Breast epithelium (tissue), 4 donors: ENCODE data around the gene CST8. TPM values are rescaled to one million over a fixed set of nuclear protein-coding genes. Genes with fewer than 3 reads are reported as not detected.

Source experiments
- DNase-seq, 2 donors: peaks; one replicate each; pipeline ENCODE4 v3.0.0-alpha.2; 2019; ENCODE audit warnings: low spot score in 2 of 2
- H3K27ac ChIP-seq, 2 donors: fragments of 200-600 bp; sonication (generic) in 1 of 2; one replicate each; pipeline ENCODE4 v1.5.1; 2016 to 2019; ENCODE audit warnings: mild to moderate bottlenecking in 1 of 2
- H3K27me3 ChIP-seq, 2 donors: fragments of 200-600 bp; sonication (generic) in 1 of 2; one replicate each; pipeline versions ENCODE4 v1.5.1 to v1.6.0; 2017 to 2019; ENCODE audit warnings: control low read depth in 1 of 2, mild to moderate bottlenecking in 1 of 2
- H3K36me3 ChIP-seq: fragments of 200-600 bp; one replicate; pipeline ENCODE4 v1.5.1; 2019
- H3K4me1 ChIP-seq, 2 donors: fragments of 200-600 bp; sonication (generic); one replicate each; pipeline ENCODE4 v1.5.1; 2016 to 2019; ENCODE audit warnings: control low read depth in 1 of 2
- H3K4me3 ChIP-seq, 3 donors: fragments of 200-600 bp; sonication (generic); 1 replicate in 2 of 3; 2 replicates in 1 of 3; pipeline ENCODE4 v1.5.1; 2016 to 2019; ENCODE audit warnings: mild to moderate bottlenecking in 3 of 3, moderate library complexity in 2 of 3
- H3K9me3 ChIP-seq, 2 donors: fragments of 200-600 bp; sonication (generic) in 1 of 2; one replicate each; pipeline ENCODE4 v1.5.1; 2016 to 2019; ENCODE audit warnings: control low read depth in 1 of 2
- CTCF ChIP-seq, 3 donors: fragments of 450-650 bp; IDR thresholded peaks; one replicate each; pipeline ENCODE4 v1.5.1; 2016 to 2017; ENCODE audit warnings: antibody characterized with exemption in 3 of 3, mild to moderate bottlenecking in 3 of 3, moderate library complexity in 3 of 3
- POLR2A ChIP-seq: fragments of 450-650 bp; IDR thresholded peaks from one replicate; pipeline ENCODE4 v1.6.1; 2016; ENCODE audit warnings: antibody characterized with exemption, mild to moderate bottlenecking, moderate library complexity
- POLR2AphosphoS5 ChIP-seq, 3 donors: sonication (generic); formaldehyde crosslinking; IDR thresholded peaks; one replicate each; pipeline ENCODE4 v1.6.1; 2017; ENCODE audit warnings: antibody characterized with exemption in 3 of 3
- intact Hi-C: fragments of 100-400 bp; cut with DNase I; formaldehyde crosslinking; loops from one replicate; pipeline ENCODE4 v1.15.1; 2023; ENCODE audit warnings: low total_unique reads
- total RNA-seq, 3 donors: library from RNA; depleted of rRNA; stranded (reverse); fragments of >200 nt; gene quantifications; one replicate each; pipeline ENCODE4 v1.1.0, GENCODE V29; 2016

CST8 gene
- not detected for total RNA-seq

GRCh38 chr20:23490817-23491216 is at the start of gene CST8:
TSS of gene CST8 (plus strand) at chr20:23491117. CDS start at chr20:23491668, 551 bp downstream.
- TF ChIP-seq CTCF (IDR thresholded peaks at IDR 0.05), result no peak
- TF ChIP-seq POLR2AphosphoS5 (IDR thresholded peaks at IDR 0.05), result no peak
- TF ChIP-seq POLR2A, result no peak
- H3K27ac ChIP-seq, result no peak within 1 kb of the TSS
- H3K9me3 ChIP-seq, result peaks cover 0 to 4% of the 10 kb centered on the region in 2 donors
- no peaks in the 10 kb centered on the region for H3K27me3 ChIP-seq
- no peak for DNase-seq
- intact Hi-C loops, result no loop called here
- no peaks in the 10 kb centered on the region for H3K4me1 ChIP-seq
- no peak within 1 kb of the TSS for H3K4me3 ChIP-seq
- no peaks in the 10 kb centered on the region for H3K36me3 ChIP-seq

- no peaks in the 10 kb centered on the region for H3K9me3 ChIP-seq
- H3K36me3 ChIP-seq, result no peaks in the 10 kb centered on the region
- H3K4me3 ChIP-seq, result no peak overlapping the region
- peak in 1 of 2 donors; percentile 68 for DNase-seq
- H3K4me1 ChIP-seq, result no peaks in the 10 kb centered on the region
- H3K27ac ChIP-seq, result no peak overlapping the region
- intact Hi-C loops, result no loop called here
- H3K27me3 ChIP-seq, result no peaks in the 10 kb centered on the region
- no peak for TF ChIP-seq POLR2A
- peak in 2 of 3 donors; percentile 70 to 81 for TF ChIP-seq CTCF (IDR thresholded peaks at IDR 0.05)
Measured at GRCh38 chr20:23441850-23442313, 49.0 kb upstream of the CST8 start.

- no peak overlapping the region for H3K27ac ChIP-seq
- no peak overlapping the region for H3K4me3 ChIP-seq
- H3K4me1 ChIP-seq, result no peaks in the 10 kb centered on the region
- intact Hi-C loops, result no loop called here
- H3K9me3 ChIP-seq, result no peaks in the 10 kb centered on the region
- H3K27me3 ChIP-seq, result no peaks in the 10 kb centered on the region
- no peak for DNase-seq
- no peak for TF ChIP-seq POLR2AphosphoS5 (IDR thresholded peaks at IDR 0.05)
- no peak for TF ChIP-seq POLR2A
- TF ChIP-seq CTCF (IDR thresholded peaks at IDR 0.05), result no peak
- no peaks in the 10 kb centered on the region for H3K36me3 ChIP-seq
Measured at GRCh38 chr20:23442436-23442835, 48.5 kb upstream of the CST8 start.

GRCh38 chr20:23444859-23445258 is 46.1 kb upstream of the CST8 start:
- Histone ChIP-seq H3K27me3 (no peaks in the 10 kb centered on the region), H3K36me3 (no peaks in the 10 kb centered on the region), H3K27ac (no peak overlapping the region), H3K9me3 (no peaks in the 10 kb centered on the region), H3K4me1 (no peaks in the 10 kb centered on the region), H3K4me3 (no peak overlapping the region)
- DNase-seq, result no peak
- intact Hi-C loops, result no loop called here
- TF ChIP-seq POLR2A (no peak), POLR2AphosphoS5 (IDR thresholded peaks at IDR 0.05) (no peak), CTCF (IDR thresholded peaks at IDR 0.05) (no peak)

GRCh38 chr20:23445596-23446217 is 45.2 kb upstream of the CST8 start:
- no peaks in the 10 kb centered on the region for H3K36me3 ChIP-seq
- H3K4me1 ChIP-seq, result no peaks in the 10 kb centered on the region
- no peak for TF ChIP-seq POLR2A
- no peak for TF ChIP-seq POLR2AphosphoS5 (IDR thresholded peaks at IDR 0.05)
- TF ChIP-seq CTCF (IDR thresholded peaks at IDR 0.05), result no peak
- H3K27me3 ChIP-seq, result no peaks in the 10 kb centered on the region
- no peak overlapping the region for H3K4me3 ChIP-seq
- no peak overlapping the region for H3K27ac ChIP-seq
- H3K9me3 ChIP-seq, result no peaks in the 10 kb centered on the region
- no peak for DNase-seq
- intact Hi-C loops, result loop anchor here (2.0 kb wide), 1 partner anchor 41 kb away; no protein-coding TSS in a partner anchor
